HAP-1 (cell line): ENCODE measurements around the gene AARS2.

Experiments used
- DNase-seq, 2 experiments: peaks; one replicate each; pipeline ENCODE4 v3.0.0-alpha.2; 2016 to 2020; ENCODE audit warnings: low spot score in 2 of 2
- H3K27me3 ChIP-seq: fragments of 250-450 bp; sonication (Bioruptor Pico); 2 replicates; pipeline ENCODE4 v1.5.1; 2020; ENCODE audit warnings: low read depth, mild to moderate bottlenecking, moderate library complexity
- H3K36me3 ChIP-seq: fragments of 250-450 bp; sonication (Bioruptor Pico); replicated peaks from 2 replicates; pipeline ENCODE4 v1.5.1; 2020; ENCODE audit warnings: mild to moderate bottlenecking
- H3K4me1 ChIP-seq: fragments of 250-450 bp; sonication (Bioruptor Pico); 2 replicates; pipeline ENCODE4 v1.5.1; 2020; ENCODE audit warnings: mild to moderate bottlenecking
- H3K4me3 ChIP-seq: fragments of 250-450 bp; sonication (Bioruptor Pico); 2 replicates; pipeline ENCODE4 v1.5.1; 2020; ENCODE audit warnings: mild to moderate bottlenecking, moderate library complexity
- H3K9me3 ChIP-seq: fragments of 250-450 bp; sonication (Bioruptor Pico); 2 replicates; pipeline ENCODE4 v1.5.1; 2020; ENCODE audit warnings: mild to moderate bottlenecking, moderate library complexity
- in situ Hi-C: fragments of 300-500 bp; cut with MboI; formaldehyde crosslinking; loops from 3 replicates; pipeline ENCODE4 v1.14.3; 2020; ENCODE audit warnings: low sequenced_read_pairs, inconsistent platforms, mixed read lengths

AARS2 gene

DNA sequence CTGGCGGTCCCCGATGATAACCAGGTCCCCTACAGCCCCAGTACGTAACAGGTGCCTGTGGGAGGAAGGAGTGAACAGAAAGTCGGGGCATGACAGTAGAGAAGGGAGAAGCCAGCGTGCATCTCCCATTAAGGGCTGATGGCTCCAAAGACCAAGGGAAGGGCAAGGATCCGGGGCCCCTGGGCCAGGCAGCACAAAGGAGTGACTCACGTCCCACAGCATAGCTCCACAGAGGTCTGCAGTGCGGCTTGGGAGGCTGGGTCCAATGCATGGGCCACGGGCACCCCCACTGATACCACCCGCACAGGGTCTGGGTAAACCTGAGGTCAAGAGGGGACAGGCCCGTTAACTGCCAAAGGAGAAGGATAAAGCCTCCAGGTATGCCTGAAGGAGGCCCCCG lies 10.3 kb downstream of the AARS2 start:
- Histone ChIP-seq H3K9me3 (no peaks in the 10 kb centered on the region), H3K4me3 (no peak overlapping the region), H3K27me3 (peaks cover 5% of the 10 kb centered on the region; the same call in 1 of the 2 replicates), H3K36me3 (peaks cover 67% of the 10 kb centered on the region), H3K4me1 (no peaks in the 10 kb centered on the region)
- DNase-seq = no peak
- in situ Hi-C loops = no loop called here

GRCh38 chr6:44301782-44302564 lies 11.2 kb downstream of the AARS2 start:
- DNase-seq = no peak
- in situ Hi-C loops = no loop called here

GRCh38 chr6:44301106-44301505 lies 12.0 kb downstream of the AARS2 start:
- H3K4me1 ChIP-seq = no peaks in the 10 kb centered on the region
- H3K9me3 ChIP-seq = no peaks in the 10 kb centered on the region
- DNase-seq = no peak
- peaks cover 53% of the 10 kb centered on the region for H3K36me3 ChIP-seq
- in situ Hi-C loops = no loop called here
- H3K4me3 ChIP-seq = no peak overlapping the region
- peaks cover 22% of the 10 kb centered on the region for H3K27me3 ChIP-seq

More at GRCh38 chr6:44301782-44302564, 11.2 kb downstream of the AARS2 start:
- Histone ChIP-seq H3K9me3 (no peaks in the 10 kb centered on the region), H3K27me3 (peaks cover 13% of the 10 kb centered on the region), H3K4me1 (no peaks in the 10 kb centered on the region), H3K4me3 (no peak overlapping the region), H3K36me3 (peaks cover 58% of the 10 kb centered on the region)

DNA sequence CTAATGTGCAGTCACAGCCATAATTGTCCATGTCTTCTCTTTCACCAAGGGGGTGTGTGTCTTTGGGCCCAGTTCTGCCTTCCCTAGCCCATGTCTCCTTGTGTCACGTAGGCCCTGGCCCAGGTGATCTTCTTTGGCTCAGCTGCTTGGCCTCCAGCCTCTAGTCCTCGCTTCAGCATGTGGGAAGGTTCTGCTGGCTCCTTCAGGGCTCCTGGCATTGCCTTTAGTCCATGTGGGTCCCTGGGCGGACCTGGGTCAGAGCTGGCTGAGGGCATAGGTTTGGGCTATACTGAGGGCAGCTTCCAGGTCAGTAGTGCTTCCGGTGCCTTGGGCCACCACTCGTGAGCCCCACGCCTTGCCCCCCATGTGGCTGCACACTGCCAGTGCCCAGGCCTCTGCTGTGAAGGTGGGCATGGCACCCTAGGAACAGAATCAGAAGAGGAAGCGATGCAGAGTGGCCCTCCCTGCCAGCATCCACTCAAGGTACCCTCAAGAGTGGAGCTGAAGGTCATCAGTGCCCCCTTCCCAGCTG lies 12.8 kb downstream of the AARS2 start:
- no peak for DNase-seq
- peaks cover 48% of the 10 kb centered on the region for H3K36me3 ChIP-seq
- no peaks in the 10 kb centered on the region for H3K4me1 ChIP-seq
- no peaks in the 10 kb centered on the region for H3K9me3 ChIP-seq
- H3K4me3 ChIP-seq = no peak overlapping the region
- in situ Hi-C loops = no loop called here
- peaks cover 27% of the 10 kb centered on the region for H3K27me3 ChIP-seq

- H3K36me3 ChIP-seq = peaks cover 33% of the 10 kb centered on the region
- no peak for DNase-seq
- peaks cover 32% of the 10 kb centered on the region for H3K27me3 ChIP-seq
- no peaks in the 10 kb centered on the region for H3K4me1 ChIP-seq
- in situ Hi-C loops = no loop called here
- no peak overlapping the region for H3K4me3 ChIP-seq
- no peaks in the 10 kb centered on the region for H3K9me3 ChIP-seq
These were observed 14.3 kb downstream of the AARS2 start for GRCh38 chr6:44298864-44299263.

GRCh38 chr6:44298055-44298803 lies 14.9 kb downstream of the AARS2 start:
- Histone ChIP-seq H3K36me3 (peaks cover 26% of the 10 kb centered on the region), H3K9me3 (no peaks in the 10 kb centered on the region), H3K27me3 (peaks cover 37% of the 10 kb centered on the region), H3K4me3 (no peak overlapping the region), H3K4me1 (no peaks in the 10 kb centered on the region)
- no peak for DNase-seq
- in situ Hi-C loops = no loop called here

GRCh38 chr6:44297063-44298038 lies 15.8 kb downstream of the AARS2 start:
- peak in 1 of 2 experiments; percentile 54 for DNase-seq
- H3K9me3 ChIP-seq = no peaks in the 10 kb centered on the region

DNA sequence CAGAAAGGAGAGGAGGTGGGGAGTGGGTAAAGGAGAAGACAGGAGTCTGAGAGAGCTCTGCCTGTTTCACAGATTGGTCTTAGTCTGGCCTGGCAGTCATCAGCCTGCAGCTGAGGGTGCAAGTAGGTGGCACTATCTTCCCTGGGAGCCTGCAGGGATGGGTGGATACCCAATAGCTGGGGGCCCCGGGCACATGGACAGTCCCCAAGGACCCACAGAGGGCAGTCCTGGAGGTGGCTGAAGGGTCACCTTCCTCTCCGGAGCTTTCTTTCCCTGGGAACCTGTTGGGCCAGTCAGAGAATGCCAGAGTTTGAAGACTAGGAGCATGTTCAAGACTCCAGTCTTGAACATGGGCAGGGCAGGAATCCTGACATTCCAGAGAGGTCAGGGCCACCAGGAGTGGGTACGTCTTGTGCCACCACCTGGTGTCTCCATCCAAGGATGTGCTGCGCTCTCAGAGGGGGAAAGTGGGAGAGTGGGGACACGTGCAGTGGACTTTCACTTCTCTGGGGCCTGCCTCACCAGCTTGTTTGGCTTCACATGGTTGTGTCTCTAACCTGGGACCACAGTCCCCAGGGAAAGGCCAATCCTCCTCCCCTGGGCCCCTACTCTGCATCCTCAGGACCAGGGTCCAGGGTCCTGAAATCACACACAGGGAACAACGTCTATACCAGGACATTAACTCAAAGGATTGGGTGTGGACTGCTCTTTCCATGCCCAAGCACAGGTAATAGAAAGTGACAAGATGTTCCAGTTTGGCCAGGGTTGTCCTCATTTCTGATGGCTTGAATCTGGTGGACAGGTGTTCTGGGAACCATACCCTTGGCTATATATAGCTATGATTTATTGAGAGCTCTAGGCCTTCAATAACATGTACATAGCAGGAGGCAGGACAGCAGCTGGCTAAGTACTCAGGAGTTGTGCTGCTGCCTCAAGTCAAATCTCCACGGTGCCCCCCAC lies 18.0 kb downstream of the AARS2 start:
- no peak for DNase-seq

More at GRCh38 chr6:44297063-44298038, 15.8 kb downstream of the AARS2 start:
- Histone ChIP-seq H3K36me3 (peaks cover 17% of the 10 kb centered on the region), H3K4me3 (peak overlapping the region; percentile 11; the same call in 1 of the 2 replicates), H3K27me3 (peaks cover 42% of the 10 kb centered on the region), H3K4me1 (no peaks in the 10 kb centered on the region)
- in situ Hi-C loops = no loop called here

GRCh38 chr6:44292661-44293365 lies 20.3 kb downstream of the AARS2 start:
- Histone ChIP-seq H3K4me1 (no peaks in the 10 kb centered on the region), H3K27me3 (peaks cover 72% of the 10 kb centered on the region), H3K36me3 (no peaks in the 10 kb centered on the region), H3K9me3 (no peaks in the 10 kb centered on the region), H3K4me3 (no peak overlapping the region)
- no peak for DNase-seq
- in situ Hi-C loops = no loop called here

More for the DNA sequence above, 18.0 kb downstream of the AARS2 start:
- Histone ChIP-seq H3K4me1 (no peaks in the 10 kb centered on the region), H3K4me3 (no peak overlapping the region), H3K9me3 (no peaks in the 10 kb centered on the region), H3K36me3 (peaks cover 1% of the 10 kb centered on the region), H3K27me3 (peaks cover 64% of the 10 kb centered on the region)
- in situ Hi-C loops = no loop called here

DNA sequence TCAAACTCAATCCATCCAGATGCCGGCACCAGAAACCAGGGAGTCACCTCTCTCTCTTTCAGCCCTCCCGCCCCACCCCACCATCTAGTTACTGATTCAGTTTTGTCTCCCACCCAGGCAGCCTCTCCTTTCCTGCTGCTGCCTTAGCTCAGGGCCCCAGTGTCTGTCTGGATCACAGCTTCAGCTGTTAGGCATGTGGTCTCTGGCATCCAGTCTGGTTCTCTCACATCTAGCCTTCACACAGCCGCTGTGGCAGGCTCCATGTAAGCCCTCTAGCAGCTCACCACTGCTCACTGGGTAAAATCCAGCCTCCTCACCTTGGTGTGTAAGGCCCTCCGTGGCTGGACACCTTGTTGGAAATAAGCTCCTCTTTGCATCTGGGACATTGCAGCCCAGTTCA lies 21.3 kb downstream of the AARS2 start:
- H3K27me3 ChIP-seq = peaks cover 63% of the 10 kb centered on the region

DNA sequence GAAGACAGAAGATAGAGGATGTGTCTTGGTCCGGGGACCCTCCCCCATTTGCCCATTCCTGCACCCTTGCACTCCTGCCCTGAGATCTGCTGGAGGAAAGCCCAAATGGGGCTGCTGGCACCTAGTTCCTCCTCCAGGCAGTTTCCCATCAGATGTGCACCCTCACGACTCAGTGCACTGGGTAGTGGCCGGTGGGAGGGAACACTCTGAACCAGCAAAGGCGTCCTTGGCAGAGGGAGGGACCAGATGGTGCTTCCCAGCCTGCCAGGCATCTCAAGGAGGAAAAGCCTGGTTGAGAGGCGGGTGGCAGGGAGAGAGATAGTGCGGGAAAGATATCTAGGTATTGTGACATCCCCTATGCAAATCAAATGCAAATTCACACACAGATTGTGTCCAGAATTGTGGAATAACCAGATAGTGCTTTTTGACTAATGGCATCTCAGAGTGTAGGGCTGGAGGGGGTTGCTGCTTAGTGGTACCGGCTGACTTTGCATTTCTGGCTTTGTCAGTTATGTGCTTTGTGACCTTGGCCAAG lies 23.4 kb downstream of the AARS2 start:
- no peaks in the 10 kb centered on the region for H3K9me3 ChIP-seq
- no peaks in the 10 kb centered on the region for H3K36me3 ChIP-seq
- in situ Hi-C loops = no loop called here
- H3K27me3 ChIP-seq = peaks cover 64% of the 10 kb centered on the region
- H3K4me1 ChIP-seq = no peaks in the 10 kb centered on the region
- no peak overlapping the region for H3K4me3 ChIP-seq
- DNase-seq = no peak

More for the DNA sequence above, 21.3 kb downstream of the AARS2 start:
- DNase-seq = no peak
- in situ Hi-C loops = no loop called here
- Histone ChIP-seq H3K4me1 (no peaks in the 10 kb centered on the region), H3K4me3 (no peak overlapping the region), H3K36me3 (no peaks in the 10 kb centered on the region), H3K9me3 (no peaks in the 10 kb centered on the region)

- H3K9me3 ChIP-seq = no peaks in the 10 kb centered on the region
- no peaks in the 10 kb centered on the region for H3K4me1 ChIP-seq
- no peaks in the 10 kb centered on the region for H3K36me3 ChIP-seq
- no peak overlapping the region for H3K4me3 ChIP-seq
- in situ Hi-C loops = no loop called here
- no peak for DNase-seq
- H3K27me3 ChIP-seq = peaks cover 55% of the 10 kb centered on the region
These were observed 26.4 kb downstream of the AARS2 start for GRCh38 chr6:44286747-44287146.
